C1 segment of cervical spinal cord (tissue), 14 donors: ENCODE data around the gene RALBP1.
"Not testable (repeated sequence)": the region's sequence is repeated elsewhere in the genome, so short reads cannot be mapped to it uniquely, and the experiment has no call there.

Experiments
- DNase-seq, 14 donors: peaks; one replicate each; lab custom pipeline; 2025; lab: John Stamatoyannopoulos, UW

RALBP1 gene

DNA sequence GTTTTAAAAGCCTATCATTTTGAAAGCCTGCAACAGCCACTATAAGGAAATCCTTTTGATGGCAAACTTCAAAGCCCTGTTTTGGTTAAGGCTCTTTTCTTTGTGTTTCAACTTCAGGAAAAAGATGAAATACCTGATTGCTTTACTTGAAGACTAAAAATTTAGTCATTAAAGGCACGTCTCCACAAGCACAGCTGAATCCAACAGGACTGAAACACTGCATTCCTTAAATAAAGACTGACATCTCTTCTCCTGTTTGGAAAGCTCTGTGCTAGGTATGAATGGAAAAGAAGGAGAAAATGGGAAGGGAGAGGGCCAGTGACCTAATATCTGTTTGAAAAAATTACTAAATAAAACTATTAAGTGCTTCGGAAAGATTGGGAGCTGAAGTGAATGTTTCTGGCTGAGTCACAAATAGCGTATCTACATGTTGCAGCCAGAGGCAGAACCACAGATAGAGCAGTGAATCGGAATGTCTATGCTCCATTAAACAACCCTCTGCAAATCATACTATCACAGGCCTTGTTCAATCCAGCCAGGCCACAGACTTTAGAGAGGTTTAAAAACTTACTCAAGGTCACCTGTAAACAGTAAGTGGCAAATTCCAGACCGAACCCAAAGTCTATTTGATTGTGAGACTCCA is 21.1 kb upstream of the RALBP1 start:
- DNase-seq = no peak

DNA sequence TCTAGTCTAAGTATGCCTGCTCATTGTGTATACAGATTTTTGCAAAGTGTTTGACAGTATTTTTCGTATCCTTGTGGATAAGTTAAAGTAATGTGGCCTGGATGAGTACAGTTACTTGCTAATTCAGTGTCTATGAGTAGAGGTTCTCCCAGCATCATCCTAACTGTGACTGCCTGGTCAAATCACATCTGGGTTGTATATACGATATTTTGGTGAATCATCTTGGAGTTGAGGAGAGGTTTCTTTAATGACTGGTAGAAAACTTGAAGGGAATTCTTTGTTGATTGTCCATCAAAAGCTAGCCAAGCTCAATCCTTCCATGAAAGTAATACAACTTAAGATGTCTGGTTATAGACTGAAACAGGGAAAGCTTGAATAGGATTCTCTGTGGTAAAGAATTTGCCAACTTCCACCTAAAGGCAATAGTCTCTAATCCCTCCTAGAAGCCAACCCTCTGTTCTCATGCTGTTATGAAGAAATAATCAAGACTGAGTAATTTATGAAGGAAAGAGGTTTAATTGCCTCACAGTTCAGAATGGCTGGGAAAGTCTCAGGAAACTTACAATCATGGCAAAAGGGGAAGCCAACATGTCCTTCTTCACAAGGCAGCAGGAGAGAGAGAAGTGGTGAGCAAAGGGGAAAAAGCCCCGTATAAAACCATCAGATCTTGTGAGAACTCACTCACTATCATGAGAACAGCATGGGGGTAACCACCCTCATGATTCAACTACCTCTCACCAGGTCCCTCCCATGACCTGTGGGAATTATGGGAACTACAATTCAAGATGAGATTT is 19.4 kb upstream of the RALBP1 start:
- DNase-seq = no peak

DNA sequence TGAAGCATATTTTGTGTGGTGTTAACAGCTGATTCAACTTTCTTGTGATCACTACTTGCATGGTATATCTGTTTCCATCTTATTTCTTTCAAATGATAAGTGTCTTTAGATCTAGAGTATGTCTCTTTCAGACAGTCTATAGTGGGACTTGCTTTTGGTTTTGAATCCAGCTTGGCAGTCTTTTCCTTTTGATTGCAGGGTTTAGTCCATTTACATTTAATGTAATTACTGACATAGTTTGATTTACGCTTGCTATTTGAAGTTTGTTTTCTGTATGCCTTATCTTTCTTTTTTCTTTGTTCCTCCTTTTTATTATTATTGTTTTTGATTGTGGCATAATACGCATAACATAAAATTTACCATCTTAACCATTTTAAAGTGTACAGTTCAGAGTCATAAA is 9.2 kb upstream of the RALBP1 start:
- DNase-seq = no peak

DNA sequence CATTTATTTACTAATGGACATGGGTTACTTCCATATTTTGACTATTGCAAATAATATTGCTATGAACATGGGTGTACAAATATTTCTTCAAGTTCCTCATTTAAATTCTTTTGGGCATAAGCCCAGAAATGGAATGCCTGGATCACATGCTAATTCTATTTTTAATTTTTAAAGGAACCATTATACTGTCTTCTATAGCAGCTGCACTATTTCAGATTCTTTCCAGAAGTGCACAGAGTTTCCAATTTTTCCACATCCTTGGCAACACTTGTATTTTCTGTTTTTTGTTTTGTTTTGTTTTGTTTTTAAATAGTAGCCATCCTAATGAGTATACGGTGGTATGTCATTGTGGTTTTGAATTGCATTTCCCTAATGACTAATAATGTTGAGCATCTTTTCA is 8.5 kb upstream of the RALBP1 start:
- no peak for DNase-seq

DNA sequence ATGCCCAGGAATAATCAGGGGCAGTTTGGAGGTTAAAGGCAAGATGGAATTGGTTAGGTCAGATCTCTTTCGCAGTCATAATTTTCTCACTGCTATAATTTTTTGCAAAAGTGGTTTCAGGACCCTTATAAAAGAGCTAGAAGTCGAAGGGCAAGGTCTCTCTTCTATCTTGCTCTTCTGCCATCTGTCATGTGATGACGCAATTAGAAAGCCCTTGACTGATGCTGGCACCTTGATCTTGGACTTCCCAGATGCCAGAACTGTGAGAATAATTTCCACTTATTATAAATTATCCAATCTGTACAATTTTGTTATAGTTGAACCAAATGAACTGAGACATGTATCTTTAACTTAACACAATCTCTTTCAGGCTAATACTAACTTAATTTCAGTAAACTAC is 6.3 kb upstream of the RALBP1 start:
- DNase-seq = no peak

DNA sequence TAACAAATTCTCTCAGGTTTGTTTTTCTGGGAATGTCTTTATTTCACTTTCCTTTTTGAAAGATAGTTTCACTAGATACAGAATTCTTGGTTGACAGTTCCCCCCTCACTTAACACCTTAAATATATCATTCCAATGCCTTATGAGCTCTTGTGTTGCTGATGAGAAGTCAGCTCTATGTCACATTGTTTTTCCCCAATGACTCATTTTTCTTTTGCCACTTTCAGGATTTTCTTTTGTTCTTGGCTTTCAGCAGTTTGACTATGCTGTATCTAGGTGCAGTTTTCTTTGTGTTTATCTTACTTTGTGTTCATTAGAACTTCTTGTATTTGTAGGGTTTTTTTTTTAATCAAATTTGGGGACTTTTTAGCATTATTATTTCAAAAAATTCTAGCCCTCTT is 5.6 kb upstream of the RALBP1 start:
- no peak for DNase-seq

DNA sequence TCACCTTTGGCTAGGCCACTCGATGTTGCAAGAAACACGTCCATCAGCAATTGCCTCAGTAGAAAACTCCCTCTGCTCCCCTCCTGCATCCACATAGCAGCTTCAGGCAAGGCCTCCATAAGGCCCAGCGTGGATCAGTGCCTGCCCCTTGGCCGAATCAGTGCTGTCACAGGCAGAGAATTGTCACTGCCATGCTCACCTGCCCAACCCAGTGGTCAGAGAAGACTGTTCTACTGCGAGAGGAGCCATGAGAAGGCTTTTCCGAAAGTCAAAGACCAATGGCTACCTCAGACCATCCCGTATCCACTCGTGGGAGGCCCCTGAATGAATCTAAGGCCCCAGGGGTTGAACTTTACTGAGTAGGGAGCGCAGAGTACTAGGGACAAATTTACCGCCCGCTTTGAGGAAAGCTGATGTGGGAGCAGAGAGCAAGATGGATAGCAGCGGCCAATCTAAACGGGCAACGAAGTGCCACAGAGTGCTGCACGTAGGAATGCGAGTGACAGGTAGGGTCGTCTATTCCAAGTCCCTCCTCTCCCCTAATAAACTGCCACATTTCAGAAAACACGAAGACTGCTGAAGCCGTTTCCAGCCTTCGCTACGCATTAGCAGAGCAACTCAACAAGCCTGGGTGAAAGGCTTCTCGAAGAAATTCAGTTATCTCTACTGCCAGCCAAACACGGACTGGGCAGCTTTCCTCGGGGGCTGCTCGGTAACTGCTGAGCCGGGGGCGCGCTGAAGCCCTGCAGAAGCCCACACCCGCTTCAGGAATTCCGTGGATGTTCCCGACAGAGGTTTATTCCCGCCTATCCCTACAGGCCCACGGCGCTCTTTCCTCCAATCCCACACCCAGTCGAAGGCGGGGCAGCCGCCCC is 968 bp upstream of the RALBP1 start:
- DNase-seq = peak in 2 of 14 donors; percentile 42 to 45

DNA sequence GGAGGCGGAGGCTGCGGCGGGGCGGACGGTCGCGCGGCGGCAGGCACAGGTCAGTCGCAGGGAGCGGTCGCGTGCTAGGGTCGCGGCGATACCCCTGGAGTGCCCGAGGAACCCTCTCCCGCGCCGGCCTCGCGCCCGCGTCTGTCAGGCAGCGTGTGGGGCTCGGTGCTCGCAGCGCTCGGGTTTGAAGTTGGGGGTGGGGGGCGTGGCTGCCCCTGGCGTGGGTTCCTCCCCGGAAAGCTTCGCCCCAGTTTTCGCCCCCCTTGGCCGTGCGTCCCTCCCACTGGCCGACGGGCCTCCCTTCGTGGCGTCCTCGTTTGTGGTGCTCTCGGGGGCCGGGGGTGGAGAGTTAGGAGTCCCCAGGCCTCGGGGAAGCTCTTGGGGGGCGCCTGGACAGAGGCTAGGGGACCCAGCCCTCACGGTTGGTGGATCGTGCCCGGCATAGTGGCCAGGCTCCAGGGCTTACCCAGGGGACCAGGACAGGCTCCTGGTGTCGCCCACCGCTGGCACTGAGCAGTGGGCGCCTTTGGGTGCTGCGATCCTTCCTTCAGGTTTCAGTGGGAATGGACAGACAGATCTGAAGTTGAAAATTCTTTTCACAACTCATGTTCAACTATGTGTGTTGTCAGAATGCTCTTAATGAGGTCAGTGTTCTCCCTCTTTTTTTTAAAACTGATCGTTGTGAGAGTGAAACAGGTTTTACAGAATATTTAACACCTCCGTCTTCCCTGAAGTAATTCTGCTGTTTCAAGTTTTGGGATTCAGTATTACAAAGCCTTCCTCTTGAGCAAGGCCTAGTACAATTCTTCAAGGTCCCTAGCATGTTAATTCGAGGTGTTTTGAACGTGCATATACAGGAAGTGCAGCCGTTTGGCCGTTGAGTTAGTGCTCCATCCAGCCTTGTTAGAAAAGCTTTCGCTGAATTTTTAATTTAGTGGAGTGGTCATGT is 604 bp downstream of the RALBP1 start:
- DNase-seq = peak in 2 of 14 donors; percentile 35 to 43

DNA sequence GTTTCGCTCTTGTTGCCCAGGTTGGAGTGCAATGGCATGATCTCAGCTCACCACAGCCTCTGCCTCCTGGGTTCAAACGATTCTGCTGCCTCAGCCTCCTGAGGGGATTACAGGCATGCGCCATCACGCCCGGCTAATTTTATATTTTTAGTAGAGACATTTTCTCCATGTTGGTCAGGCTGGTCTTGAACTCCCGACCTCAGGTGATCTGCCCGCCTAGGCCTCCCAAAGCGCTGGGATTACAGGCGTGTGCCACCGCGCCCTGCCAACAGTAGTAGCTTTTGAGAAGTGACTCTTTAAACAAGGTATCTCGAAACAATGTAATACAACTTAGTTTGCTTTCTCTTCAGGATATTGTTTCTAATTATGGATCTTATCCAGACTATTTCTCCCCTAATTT is 1.6 kb downstream of the RALBP1 start:
- DNase-seq = not testable (repeated sequence)

DNA sequence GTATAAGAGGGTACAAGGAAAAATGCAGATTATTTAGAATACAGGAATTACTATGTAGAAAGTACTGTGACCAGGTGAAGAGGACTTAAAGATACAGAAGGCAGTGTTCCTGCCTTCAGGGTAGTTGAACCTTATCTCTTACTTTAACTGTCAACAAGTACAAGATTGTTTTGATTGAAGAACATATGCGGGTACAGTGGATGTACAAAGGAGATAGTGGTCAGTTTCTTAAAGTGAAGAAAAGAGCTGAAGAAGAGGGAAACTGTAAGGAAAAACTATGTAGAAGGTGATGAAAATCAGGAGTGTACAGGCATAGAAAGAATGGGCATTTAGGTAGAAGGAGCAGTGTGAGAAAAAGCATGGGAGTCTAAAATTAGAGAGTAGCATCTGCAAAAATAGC is 2.2 kb downstream of the RALBP1 start:
- no peak for DNase-seq

DNA sequence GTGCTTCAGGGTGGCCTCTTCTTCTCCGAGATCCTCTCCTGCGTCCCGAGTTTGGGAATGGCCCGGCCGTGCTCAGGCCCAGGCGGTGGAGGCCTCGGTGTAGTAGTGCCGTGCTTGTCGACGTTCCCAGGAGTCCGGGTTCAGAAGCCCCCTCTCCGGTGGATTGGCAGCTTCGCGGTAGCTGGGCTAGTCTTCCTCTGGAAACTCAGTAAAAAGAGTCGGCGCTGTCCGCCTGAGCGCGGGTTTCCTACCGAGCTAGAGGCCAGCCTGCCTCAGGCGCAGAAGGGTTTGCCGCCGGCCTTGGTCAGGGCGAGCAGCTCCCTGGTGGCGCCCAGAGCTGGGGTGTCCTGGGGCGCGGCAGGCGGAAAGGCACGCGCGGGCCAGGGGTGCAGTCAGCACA is 3.2 kb downstream of the RALBP1 start:
- DNase-seq = peak in 1 of 14 donors; percentile 1

DNA sequence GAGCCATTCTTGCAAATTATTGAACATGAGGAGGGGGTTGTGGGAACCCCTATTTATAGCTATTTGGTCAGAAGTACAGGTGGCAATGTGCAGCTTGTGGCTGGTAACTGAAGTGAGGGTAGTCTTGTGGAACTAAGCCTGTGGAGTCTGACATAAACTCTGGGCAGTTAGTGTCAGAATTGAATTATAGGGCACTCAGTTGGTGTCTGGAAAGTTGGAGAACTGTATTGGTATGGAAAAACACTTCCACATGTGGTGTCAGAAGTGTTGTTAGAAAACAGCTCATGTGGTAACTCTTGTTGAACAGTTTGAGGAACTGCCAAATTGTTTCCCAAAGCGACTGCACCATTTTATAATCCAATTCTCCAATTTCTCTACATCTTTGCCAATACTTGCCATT is 7.5 kb downstream of the RALBP1 start:
- DNase-seq = no peak

DNA sequence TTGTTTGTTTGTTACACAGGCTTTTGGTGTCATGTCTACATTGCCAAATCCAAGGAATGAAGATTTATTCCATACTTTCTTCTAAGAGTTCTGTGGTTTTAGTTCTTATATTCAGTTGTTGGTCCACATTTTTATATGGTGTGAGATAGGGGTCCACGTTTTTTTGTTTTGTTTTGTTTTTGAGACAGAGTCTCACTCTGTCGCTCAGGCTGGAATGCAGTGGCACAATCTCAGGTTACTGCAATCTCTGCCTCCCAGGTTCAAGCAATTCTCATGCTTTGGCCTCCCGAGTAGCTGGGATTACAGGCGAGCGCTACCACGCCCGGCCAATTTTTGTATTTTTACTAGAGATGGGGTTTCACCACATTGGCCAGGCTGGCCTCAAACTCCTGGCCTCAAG is 8.2 kb downstream of the RALBP1 start:
- DNase-seq = no peak

DNA sequence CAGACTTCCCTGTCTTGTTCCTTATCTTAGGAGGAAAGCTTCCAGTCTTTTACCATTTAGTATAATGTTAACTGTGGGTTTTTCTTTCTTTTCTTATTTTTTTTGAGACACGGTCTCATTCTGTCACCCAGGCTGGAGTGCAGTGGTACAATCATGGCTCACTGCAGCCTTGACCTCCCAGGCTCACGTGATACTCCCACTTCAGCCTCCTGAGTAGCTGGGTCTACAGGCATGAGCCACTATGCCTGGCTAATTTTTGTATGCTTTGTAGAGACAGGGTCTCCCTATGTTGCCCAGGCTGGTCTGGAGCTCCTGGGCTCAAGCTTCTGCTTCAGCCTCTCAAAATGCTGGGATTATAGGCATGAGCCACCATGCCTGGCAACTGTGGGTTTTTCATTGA is 9.5 kb downstream of the RALBP1 start:
- not testable (repeated sequence) for DNase-seq

DNA sequence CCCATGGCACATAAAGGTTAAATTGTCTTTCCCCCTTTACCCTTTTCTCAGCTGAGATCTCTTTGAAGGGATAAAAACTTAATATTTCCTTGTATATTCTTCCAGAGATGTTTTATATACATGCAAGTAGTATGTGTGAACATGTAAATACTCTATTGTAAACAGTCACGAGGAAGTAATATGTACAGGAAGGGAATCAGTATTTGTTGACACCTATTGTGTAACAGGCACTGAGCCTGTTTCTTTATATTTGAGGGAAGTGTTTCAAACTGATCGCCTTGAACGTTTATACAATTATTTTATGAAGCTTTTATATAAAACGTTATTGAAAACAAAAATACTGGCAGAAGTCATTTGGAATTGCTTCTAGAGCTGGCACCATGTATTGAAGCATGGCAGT is 13.2 kb downstream of the RALBP1 start:
- DNase-seq = no peak

DNA sequence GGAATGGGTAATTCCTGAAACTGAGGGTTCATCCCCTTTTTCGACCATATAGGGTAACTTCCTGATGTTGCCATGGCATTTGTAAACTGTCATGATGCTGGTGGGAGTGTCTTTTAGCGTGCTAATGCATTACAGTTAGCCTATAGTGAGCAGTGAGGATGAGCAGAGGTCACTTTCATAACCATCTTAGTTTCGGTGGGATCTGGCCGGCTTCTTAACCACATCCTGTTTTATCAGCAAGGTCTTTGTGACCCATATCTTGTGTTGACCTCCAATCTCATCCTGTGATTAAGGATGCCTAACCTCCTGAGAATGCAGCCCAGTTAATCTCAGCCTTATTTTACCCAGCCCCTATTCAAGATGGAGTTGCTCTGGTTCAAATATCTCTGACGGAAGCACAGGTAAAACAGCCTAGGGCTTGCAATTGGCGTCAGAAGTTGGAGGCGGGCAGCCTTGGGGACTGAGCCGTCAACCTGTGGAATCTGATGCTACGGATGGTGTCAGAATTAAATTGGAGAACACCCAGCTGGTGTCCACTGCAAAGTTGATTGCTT is 19.5 kb downstream of the RALBP1 start:
- no peak for DNase-seq

DNA sequence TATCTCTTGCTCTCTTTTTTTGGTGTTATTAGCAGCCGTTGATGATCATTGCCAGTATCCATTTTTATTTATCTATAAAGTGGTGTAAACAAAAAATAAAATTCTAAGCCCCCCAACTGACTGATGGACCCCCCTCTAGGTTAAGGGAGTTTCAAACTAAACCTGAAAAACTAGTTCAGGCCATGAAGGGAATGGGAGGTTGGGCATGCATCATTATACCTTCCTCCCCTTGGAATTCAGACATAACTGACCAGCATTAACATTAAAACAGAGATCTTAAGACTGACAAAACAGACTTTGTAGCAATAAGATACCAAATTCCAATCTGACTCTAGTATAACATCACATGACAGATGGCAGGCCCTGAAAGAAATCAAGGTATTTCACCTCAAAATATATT is 20.2 kb downstream of the RALBP1 start:
- no peak for DNase-seq

DNA sequence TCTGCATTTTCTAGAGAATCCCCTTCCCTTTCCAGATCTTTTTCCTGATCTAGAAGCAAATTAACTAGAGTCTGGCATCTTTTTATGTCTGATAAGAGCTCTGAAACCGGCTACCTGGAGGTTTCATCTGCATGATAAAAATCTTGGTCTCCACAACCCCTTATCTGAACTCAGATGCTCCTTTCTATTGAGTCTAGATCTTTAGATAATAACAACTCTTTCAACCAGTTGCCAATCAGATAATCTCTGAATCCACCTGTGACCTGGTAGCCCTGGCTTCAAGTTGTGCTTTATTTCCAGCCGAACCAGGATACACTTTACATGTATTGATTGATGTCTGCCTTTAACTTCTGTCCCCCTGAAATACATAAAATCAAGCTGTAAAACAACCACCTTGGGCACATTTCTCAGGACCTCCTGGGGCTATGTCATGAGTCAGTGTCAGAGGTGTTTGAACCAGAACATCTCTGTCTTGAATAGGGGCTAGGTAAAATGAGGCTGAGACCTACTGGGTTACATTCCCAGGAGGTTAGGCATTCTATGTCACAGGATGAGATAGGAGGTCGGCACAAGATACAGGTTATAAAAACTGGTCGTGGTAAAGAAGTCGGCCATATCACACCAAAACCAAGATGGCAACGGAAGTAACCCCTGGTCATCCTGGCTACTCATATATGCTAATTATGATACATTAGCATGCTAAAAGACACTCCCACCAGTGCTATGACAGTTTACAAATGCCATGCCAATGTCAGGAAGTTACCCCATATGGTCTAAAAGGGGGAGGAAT is 20.8 kb downstream of the RALBP1 start:
- DNase-seq = no peak

DNA sequence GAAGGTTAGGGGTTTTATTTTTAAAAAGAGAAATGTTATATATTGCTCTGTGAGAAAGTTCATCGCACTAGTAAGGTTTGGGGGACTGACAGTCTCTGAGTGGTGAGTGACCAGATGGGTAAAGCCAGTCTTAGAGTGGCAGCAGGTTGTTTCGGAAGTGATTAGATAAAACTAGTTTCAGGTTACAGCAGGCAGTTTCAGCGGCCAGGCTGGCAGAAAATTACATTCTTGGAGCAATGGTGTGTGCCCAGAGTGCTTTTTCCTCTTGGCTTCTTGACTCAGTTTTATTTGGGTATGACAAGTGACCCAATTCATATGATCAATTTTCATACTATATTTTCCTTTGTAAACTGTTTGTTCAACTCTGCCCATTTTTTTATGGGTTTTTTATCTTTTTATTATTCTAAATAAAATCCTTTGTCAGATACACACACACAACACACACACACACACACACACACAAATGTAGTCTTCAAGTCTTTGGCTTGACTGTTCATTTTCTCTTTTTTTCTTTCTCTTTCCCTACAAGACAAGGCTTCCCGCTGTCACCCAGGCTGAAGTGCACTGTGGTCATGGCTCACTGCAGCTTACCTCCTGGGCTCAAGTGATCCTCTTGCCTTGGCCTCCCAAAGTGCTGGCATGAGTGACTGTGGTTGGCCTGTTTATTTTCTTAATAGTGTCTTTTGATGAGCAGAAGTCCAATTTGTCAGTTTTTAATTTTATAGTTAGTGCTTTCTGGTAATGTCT is 30.9 kb downstream of the RALBP1 start:
- DNase-seq = no peak
